C4-2B (cell line): Measurements from ENCODE around the gene SHANK1.

Source experiments
- ZFX ChIP-seq: fragments of 450-650 bp; IDR thresholded peaks from 2 replicates; pipeline ENCODE4 v1.6.1; 2017
- TF ChIP-seq, protein P1 (sequence below): fragments of 450-650 bp; conservative IDR thresholded peaks from 2 replicates; pipeline ENCODE4 v1.5.1; 2017; ENCODE audit warnings: mild to moderate bottlenecking

DNA sequence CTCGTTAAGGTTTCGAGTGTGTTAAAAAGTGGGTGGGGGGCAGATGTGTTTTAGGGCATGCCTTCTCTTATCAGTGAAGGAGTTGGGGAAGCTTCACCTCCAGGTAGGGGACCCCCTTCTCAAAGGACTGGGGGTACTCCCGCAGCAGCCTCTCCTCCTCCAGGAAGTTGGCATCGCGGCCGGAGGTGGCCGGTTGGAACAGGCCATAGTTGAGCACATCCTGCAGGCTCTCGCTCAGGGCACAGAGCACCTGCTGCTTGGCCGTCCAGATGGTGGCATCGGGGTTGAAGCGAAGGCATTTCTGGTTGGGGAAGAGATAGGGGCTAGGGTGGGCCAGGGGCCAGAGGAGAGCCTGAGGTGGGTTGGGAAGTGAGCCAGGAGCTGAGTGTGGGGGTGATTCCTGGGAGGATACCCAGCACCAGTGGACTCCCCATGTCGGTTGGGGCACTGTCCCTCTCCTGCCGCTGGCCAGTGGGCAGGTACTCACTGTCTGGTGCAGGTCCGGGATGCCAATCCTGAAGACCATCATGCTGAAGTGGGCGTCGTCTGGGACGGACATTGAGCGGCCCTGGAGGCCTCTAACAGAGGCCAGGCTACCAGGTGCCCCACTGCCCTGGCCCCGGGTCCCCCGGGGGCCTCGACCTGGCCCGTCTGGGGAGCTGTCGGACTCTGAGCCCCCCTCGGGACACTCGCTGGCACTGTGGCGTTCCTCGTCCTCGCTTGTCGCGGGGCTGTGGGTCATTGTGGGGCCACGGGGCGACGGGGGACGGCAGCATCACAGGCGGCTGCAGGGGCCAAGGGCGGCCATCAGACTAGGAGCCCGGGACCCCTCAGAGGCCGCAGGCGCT lies 3.2 kb downstream of the SHANK1 start:
- TF ChIP-seq, protein P1, sequence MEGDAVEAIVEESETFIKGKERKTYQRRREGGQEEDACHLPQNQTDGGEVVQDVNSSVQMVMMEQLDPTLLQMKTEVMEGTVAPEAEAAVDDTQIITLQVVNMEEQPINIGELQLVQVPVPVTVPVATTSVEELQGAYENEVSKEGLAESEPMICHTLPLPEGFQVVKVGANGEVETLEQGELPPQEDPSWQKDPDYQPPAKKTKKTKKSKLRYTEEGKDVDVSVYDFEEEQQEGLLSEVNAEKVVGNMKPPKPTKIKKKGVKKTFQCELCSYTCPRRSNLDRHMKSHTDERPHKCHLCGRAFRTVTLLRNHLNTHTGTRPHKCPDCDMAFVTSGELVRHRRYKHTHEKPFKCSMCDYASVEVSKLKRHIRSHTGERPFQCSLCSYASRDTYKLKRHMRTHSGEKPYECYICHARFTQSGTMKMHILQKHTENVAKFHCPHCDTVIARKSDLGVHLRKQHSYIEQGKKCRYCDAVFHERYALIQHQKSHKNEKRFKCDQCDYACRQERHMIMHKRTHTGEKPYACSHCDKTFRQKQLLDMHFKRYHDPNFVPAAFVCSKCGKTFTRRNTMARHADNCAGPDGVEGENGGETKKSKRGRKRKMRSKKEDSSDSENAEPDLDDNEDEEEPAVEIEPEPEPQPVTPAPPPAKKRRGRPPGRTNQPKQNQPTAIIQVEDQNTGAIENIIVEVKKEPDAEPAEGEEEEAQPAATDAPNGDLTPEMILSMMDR: no peak
- TF ChIP-seq ZFX: no peak
